Osteoblast (primary cell): ENCODE data around the gene CACHD1. TPM values are rescaled to one million over a fixed set of nuclear protein-coding genes. Genes with fewer than 3 reads are reported as not detected.

ENCODE experiments used
- DNase-seq: peaks from one replicate; pipeline ENCODE4 v3.0.0; 2011; ENCODE audit warnings: low spot score, mixed read lengths; ENCODE audit not compliant: insufficient read length; ENCODE audit errors: missing footprints
- H2AFZ ChIP-seq: 2 replicates; pipeline ENCODE4 v1.6.0; 2011; ENCODE audit warnings: mild to moderate bottlenecking, low read length
- H3K27ac ChIP-seq: 2 replicates; pipeline ENCODE4 v1.5.1; 2011; ENCODE audit warnings: mild to moderate bottlenecking, low read depth, low read length, moderate library complexity
- H3K27me3 ChIP-seq: 2 replicates; pipeline ENCODE4 v1.6.0; 2012; ENCODE audit warnings: mild to moderate bottlenecking, control low read depth, inconsistent platforms, low read length, moderate library complexity; ENCODE audit not compliant: insufficient read depth
- H3K36me3 ChIP-seq: 2 replicates; pipeline ENCODE4 v1.5.1; 2011; ENCODE audit warnings: mild to moderate bottlenecking, low read length, control low read depth, moderate library complexity; ENCODE audit not compliant: insufficient read depth
- H3K4me1 ChIP-seq: 2 replicates; pipeline ENCODE4 v1.5.1; 2011; ENCODE audit warnings: mild to moderate bottlenecking, low read length, control low read depth, moderate library complexity; ENCODE audit not compliant: insufficient read depth
- H3K4me2 ChIP-seq: 2 replicates; pipeline ENCODE4 v1.6.0; 2011; ENCODE audit warnings: mild to moderate bottlenecking, low read length; ENCODE audit not compliant: insufficient read depth
- H3K4me3 ChIP-seq: fragments of 200-600 bp; sonication (generic); 3 replicates; pipeline ENCODE4 v1.5.1; 2012; ENCODE audit warnings: mild to moderate bottlenecking, low read length, inconsistent platforms; ENCODE audit not compliant: insufficient read depth
- H3K79me2 ChIP-seq: 2 replicates; pipeline ENCODE4 v1.6.0; 2012; ENCODE audit warnings: mild to moderate bottlenecking, low read length, control low read depth, inconsistent platforms; ENCODE audit not compliant: insufficient read depth
- H3K9me3 ChIP-seq: 2 replicates; pipeline ENCODE4 v1.5.1; 2011; ENCODE audit warnings: low read depth, low read length, control low read depth
- H4K20me1 ChIP-seq: 2 replicates; pipeline ENCODE4 v1.6.0; 2012; ENCODE audit warnings: mild to moderate bottlenecking, low read length, control low read depth; ENCODE audit not compliant: insufficient read depth
- CTCF ChIP-seq: IDR thresholded peaks from 2 replicates; pipeline ENCODE4 v1.5.1; 2011; ENCODE audit warnings: mild to moderate bottlenecking, low read depth, low read length, moderate library complexity; ENCODE audit errors: extremely low read depth
- total RNA-seq: library from RNA; depleted of rRNA; stranded (reverse); fragments of >200 nt; gene quantifications from 2 replicates; pipeline ENCODE4 v1.2.3, GENCODE V29; 2012

Gene CACHD1
- total RNA-seq, 1 donor, result 5.1 TPM

GRCh38 chr1:64675718-64676345, 205.9 kb downstream of the CACHD1 start:
- no peaks in the 10 kb centered on the region for H4K20me1 ChIP-seq
- no peaks in the 10 kb centered on the region for H3K9me3 ChIP-seq
- no peak for DNase-seq
- H3K27me3 ChIP-seq, result no peaks in the 10 kb centered on the region
- H3K4me1 ChIP-seq, result no peaks in the 10 kb centered on the region
- H2AFZ ChIP-seq, result no peak overlapping the region
- H3K4me2 ChIP-seq, result no peak overlapping the region
- H3K36me3 ChIP-seq, result no peaks in the 10 kb centered on the region
- no peak overlapping the region for H3K4me3 ChIP-seq
- H3K79me2 ChIP-seq, result no peaks in the 10 kb centered on the region
- peak; percentile 54 for TF ChIP-seq CTCF
- H3K27ac ChIP-seq, result no peak overlapping the region

DNA sequence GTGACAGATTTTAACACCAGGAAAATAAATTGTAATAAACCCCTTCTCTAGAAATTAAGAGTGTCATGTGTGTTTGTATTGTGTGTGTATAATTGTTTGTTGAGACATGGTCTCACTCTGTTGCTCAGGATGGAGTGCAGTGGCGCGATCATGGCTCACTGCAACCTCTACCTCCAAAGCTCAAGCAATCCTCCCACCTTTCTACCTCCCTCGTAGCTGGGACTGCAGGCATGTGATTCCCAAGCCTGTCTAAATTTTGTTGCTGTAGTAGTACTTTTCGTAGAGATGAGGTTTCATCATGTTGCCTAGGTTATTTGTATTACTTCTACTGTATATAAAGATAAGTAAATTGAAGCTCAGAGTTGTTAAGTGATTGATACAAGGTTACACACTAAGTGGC, 206.5 kb downstream of the CACHD1 start:
- H3K27ac ChIP-seq, result no peak overlapping the region
- H3K36me3 ChIP-seq, result no peaks in the 10 kb centered on the region
- no peak overlapping the region for H2AFZ ChIP-seq
- no peaks in the 10 kb centered on the region for H3K4me1 ChIP-seq
- no peaks in the 10 kb centered on the region for H4K20me1 ChIP-seq
- no peaks in the 10 kb centered on the region for H3K79me2 ChIP-seq
- no peak for TF ChIP-seq CTCF
- H3K4me3 ChIP-seq, result no peak overlapping the region
- H3K4me2 ChIP-seq, result no peak overlapping the region
- H3K9me3 ChIP-seq, result no peaks in the 10 kb centered on the region
- DNase-seq, result no peak
- no peaks in the 10 kb centered on the region for H3K27me3 ChIP-seq

DNA sequence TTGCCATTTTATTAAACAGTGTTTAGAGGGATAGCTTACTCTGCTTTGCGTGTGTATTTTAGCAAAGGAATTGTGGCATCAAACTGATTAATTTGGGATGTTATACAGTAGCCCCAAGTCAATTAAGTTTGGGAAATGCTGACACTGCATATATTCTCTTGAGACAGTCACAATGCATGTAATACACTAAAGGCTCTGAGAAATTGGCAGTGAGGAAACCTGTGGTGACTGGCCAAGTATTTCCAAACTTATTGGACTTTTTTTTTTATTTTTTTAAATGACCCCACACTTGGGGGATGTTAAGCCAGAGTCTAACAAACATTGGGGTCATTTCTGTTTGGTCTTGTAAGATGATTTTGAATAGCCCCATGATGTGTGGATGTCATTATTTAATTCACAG, 207.6 kb downstream of the CACHD1 start:
- Histone ChIP-seq H2AFZ (no peak overlapping the region), H3K36me3 (no peaks in the 10 kb centered on the region), H3K27ac (no peak overlapping the region), H3K4me2 (no peak overlapping the region), H4K20me1 (no peaks in the 10 kb centered on the region), H3K4me1 (no peaks in the 10 kb centered on the region), H3K27me3 (no peaks in the 10 kb centered on the region), H3K79me2 (no peaks in the 10 kb centered on the region), H3K9me3 (no peaks in the 10 kb centered on the region), H3K4me3 (no peak overlapping the region)
- TF ChIP-seq CTCF, result no peak
- no peak for DNase-seq

- TF ChIP-seq CTCF, result no peak
- Histone ChIP-seq H3K4me2 (no peak overlapping the region), H3K36me3 (no peaks in the 10 kb centered on the region), H3K4me1 (no peaks in the 10 kb centered on the region), H4K20me1 (no peaks in the 10 kb centered on the region), H3K9me3 (no peaks in the 10 kb centered on the region), H3K79me2 (no peaks in the 10 kb centered on the region), H3K27ac (no peak overlapping the region), H2AFZ (no peak overlapping the region), H3K4me3 (no peak overlapping the region), H3K27me3 (no peaks in the 10 kb centered on the region)
- no peak for DNase-seq
Observed at GRCh38 chr1:64678366-64678765, 208.4 kb downstream of the CACHD1 start.
